DOHH2 (cell line): Measurements from ENCODE around the gene NGRN.

Experiments used
- H3F3A ChIP-seq: fragments of 200-600 bp; sonication (generic), shearing (Covaris generic); 2 replicates; pipeline ENCODE4 v1.6.0; 2016; ENCODE audit warnings: antibody characterized with exemption, mild to moderate bottlenecking; ENCODE audit not compliant: control insufficient read depth, insufficient read depth
- H3K27ac ChIP-seq: fragments of 200-600 bp; sonication (generic); 2 replicates; pipeline ENCODE4 v1.5.1; 2014; ENCODE audit warnings: low read depth, mild to moderate bottlenecking, low read length, moderate library complexity
- H3K27me3 ChIP-seq: fragments of 200-600 bp; sonication (generic); 2 replicates; pipeline ENCODE4 v1.6.1; 2014; ENCODE audit warnings: mild to moderate bottlenecking, low read length, mixed read lengths; ENCODE audit not compliant: control insufficient read depth
- H3K36me3 ChIP-seq: fragments of 200-600 bp; sonication (generic); 2 replicates; pipeline ENCODE4 v1.6.1; 2014; ENCODE audit warnings: mild to moderate bottlenecking, low read length, moderate library complexity, mixed read lengths; ENCODE audit not compliant: control insufficient read depth
- H3K4me1 ChIP-seq: fragments of 200-600 bp; sonication (generic); 2 replicates; pipeline ENCODE4 v1.6.1; 2014; ENCODE audit warnings: mild to moderate bottlenecking, low read length, mixed read lengths; ENCODE audit not compliant: control insufficient read depth
- H3K4me2 ChIP-seq: fragments of 200-600 bp; sonication (generic); 2 replicates; pipeline ENCODE4 v1.6.0; 2014; ENCODE audit warnings: mild to moderate bottlenecking, low read length, moderate library complexity
- H3K4me3 ChIP-seq: fragments of 200-600 bp; sonication (generic); 2 replicates; pipeline ENCODE4 v1.5.1; 2014; ENCODE audit warnings: mild to moderate bottlenecking, low read length, mixed read lengths
- H3K79me2 ChIP-seq: fragments of 200-600 bp; sonication (generic); 2 replicates; pipeline ENCODE4 v1.6.1; 2014; ENCODE audit warnings: mild to moderate bottlenecking, low read length, mixed read lengths; ENCODE audit not compliant: control insufficient read depth
- H3K9me2 ChIP-seq: fragments of 200-600 bp; sonication (generic); replicated peaks from 2 replicates; pipeline ENCODE4 v1.6.1; 2014; ENCODE audit warnings: mild to moderate bottlenecking, low read length, mixed read lengths; ENCODE audit not compliant: control insufficient read depth
- H3K9me3 ChIP-seq: fragments of 200-600 bp; sonication (generic); 2 replicates; pipeline ENCODE4 v1.6.1; 2014; ENCODE audit warnings: antibody characterized with exemption, low read length, mixed read lengths; ENCODE audit not compliant: control insufficient read depth, insufficient read depth
- H4K20me1 ChIP-seq: fragments of 200-600 bp; sonication (generic); 2 replicates; pipeline ENCODE4 v1.6.0; 2014; ENCODE audit warnings: low read depth, mild to moderate bottlenecking, antibody characterized with exemption, low read length, moderate library complexity; ENCODE audit not compliant: control insufficient read depth, insufficient read depth
- EZH2phosphoT487 ChIP-seq: fragments of 200-600 bp; sonication (generic); IDR thresholded peaks from 2 replicates; pipeline ENCODE4 v1.6.1; 2017; ENCODE audit warnings: borderline replicate concordance, mild to moderate bottlenecking, antibody characterized with exemption, low read length, moderate library complexity, mixed read lengths
- TF ChIP-seq, protein P1 (sequence below): fragments of 200-600 bp; sonication (generic); IDR thresholded peaks from one replicate; pipeline ENCODE4 v1.5.1; 2014; ENCODE audit warnings: antibody characterized with exemption, mild to moderate bottlenecking, low read depth, low read length; ENCODE audit not compliant: poor library complexity, severe bottlenecking

NGRN gene

DNA sequence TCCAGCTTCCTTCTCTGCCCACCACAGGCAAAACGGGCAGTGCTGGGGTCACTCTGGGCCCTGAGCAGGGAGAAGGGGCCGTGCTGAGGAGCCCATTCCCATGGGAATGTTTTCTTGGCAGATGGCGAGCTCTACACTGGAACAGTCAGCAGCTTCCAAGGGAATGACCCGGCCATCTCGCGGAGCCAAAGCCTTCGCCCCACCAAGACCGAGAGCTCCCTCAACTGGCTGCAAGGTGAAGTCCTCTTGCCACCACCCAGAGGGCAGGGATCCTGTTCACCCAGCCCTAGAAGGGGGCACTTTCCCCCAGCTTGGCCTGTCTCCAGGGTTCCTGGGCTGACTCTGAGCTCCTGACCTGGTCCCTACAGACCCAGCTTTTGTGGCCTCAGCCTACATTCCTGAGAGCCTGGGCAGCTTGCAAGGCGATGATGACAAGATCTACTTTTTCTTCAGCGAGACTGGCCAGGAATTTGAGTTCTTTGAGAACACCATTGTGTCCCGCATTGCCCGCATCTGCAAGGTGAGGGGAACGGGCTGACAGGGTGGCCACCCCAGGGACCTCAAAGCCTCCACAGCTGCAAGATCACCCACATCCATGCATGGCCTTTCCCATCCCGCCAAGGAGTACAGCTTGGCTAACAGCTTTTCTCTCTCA lies 44.1 kb upstream of the NGRN start:
- H3K79me2 ChIP-seq = no peaks in the 10 kb centered on the region
- H3K4me1 ChIP-seq = peaks cover 26% of the 10 kb centered on the region
- peaks cover 4% of the 10 kb centered on the region; the same call in 1 of the 2 replicates for H3K36me3 ChIP-seq
- no peaks in the 10 kb centered on the region for H3K9me3 ChIP-seq
- H3K9me2 ChIP-seq = no peaks in the 10 kb centered on the region
- no peak overlapping the region for H3K4me3 ChIP-seq
- H3K4me2 ChIP-seq = 0 out of 2 replicates have a peak overlapping the region, but pooled peaks have one; percentile 36
- H4K20me1 ChIP-seq = no peaks in the 10 kb centered on the region
- TF ChIP-seq EZH2phosphoT487 = no peak
- TF ChIP-seq, protein P1, sequence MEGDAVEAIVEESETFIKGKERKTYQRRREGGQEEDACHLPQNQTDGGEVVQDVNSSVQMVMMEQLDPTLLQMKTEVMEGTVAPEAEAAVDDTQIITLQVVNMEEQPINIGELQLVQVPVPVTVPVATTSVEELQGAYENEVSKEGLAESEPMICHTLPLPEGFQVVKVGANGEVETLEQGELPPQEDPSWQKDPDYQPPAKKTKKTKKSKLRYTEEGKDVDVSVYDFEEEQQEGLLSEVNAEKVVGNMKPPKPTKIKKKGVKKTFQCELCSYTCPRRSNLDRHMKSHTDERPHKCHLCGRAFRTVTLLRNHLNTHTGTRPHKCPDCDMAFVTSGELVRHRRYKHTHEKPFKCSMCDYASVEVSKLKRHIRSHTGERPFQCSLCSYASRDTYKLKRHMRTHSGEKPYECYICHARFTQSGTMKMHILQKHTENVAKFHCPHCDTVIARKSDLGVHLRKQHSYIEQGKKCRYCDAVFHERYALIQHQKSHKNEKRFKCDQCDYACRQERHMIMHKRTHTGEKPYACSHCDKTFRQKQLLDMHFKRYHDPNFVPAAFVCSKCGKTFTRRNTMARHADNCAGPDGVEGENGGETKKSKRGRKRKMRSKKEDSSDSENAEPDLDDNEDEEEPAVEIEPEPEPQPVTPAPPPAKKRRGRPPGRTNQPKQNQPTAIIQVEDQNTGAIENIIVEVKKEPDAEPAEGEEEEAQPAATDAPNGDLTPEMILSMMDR = peak; percentile 69
- H3K27ac ChIP-seq = no peak overlapping the region
- H3K27me3 ChIP-seq = no peaks in the 10 kb centered on the region
- no peaks in the 10 kb centered on the region for H3F3A ChIP-seq

GRCh38 chr15:90222547-90222946 lies 42.9 kb upstream of the NGRN start:
- H3K27me3 ChIP-seq = no peaks in the 10 kb centered on the region
- peaks cover 16% of the 10 kb centered on the region for H3K4me1 ChIP-seq
- TF ChIP-seq, protein P1 = no peak
- no peak for TF ChIP-seq EZH2phosphoT487
- no peaks in the 10 kb centered on the region for H4K20me1 ChIP-seq
- H3F3A ChIP-seq = no peaks in the 10 kb centered on the region
- no peaks in the 10 kb centered on the region for H3K9me3 ChIP-seq
- H3K79me2 ChIP-seq = no peaks in the 10 kb centered on the region
- no peak overlapping the region for H3K4me2 ChIP-seq
- H3K4me3 ChIP-seq = no peak overlapping the region
- H3K27ac ChIP-seq = no peak overlapping the region
- peaks cover 4% of the 10 kb centered on the region; the same call in 1 of the 2 replicates for H3K36me3 ChIP-seq
- no peaks in the 10 kb centered on the region for H3K9me2 ChIP-seq

GRCh38 chr15:90223441-90224165 lies 41.9 kb upstream of the NGRN start:
- H3K36me3 ChIP-seq = peaks cover 7% of the 10 kb centered on the region

More at GRCh38 chr15:90223441-90224165, 41.9 kb upstream of the NGRN start:
- H3K9me3 ChIP-seq = no peaks in the 10 kb centered on the region
- no peaks in the 10 kb centered on the region for H3K9me2 ChIP-seq
- peaks cover 16% of the 10 kb centered on the region for H3K4me1 ChIP-seq
- no peak overlapping the region for H3K4me3 ChIP-seq
- no peak overlapping the region for H3K4me2 ChIP-seq
- no peaks in the 10 kb centered on the region for H3K27me3 ChIP-seq
- H3K79me2 ChIP-seq = no peaks in the 10 kb centered on the region
- TF ChIP-seq, protein P1 = no peak
- no peak for TF ChIP-seq EZH2phosphoT487
- H4K20me1 ChIP-seq = no peaks in the 10 kb centered on the region
- H3F3A ChIP-seq = no peaks in the 10 kb centered on the region
- H3K27ac ChIP-seq = no peak overlapping the region
